Ovary (tissue), 3 donors: Measurements from ENCODE around the gene FBXW7.

Experiments used
- EP300 ChIP-seq: sonication (generic); formaldehyde crosslinking; IDR thresholded peaks from one replicate; pipeline ENCODE4 v1.6.1; 2017; ENCODE audit warnings: antibody characterized with exemption
- POLR2A ChIP-seq: fragments of 450-650 bp; IDR thresholded peaks from one replicate; pipeline ENCODE4 v1.6.1; 2017; ENCODE audit warnings: antibody characterized with exemption, mild to moderate bottlenecking, moderate library complexity
- TF ChIP-seq, protein P1 (sequence below), 3 donors: fragments of 450-650 bp in 2 of 3; fragments of 200-600 bp in 1 of 3; IDR thresholded peaks; one replicate each; pipeline versions ENCODE4 v1.5.1 to v1.8.0; 2016 to 2022; ENCODE audit warnings: antibody characterized with exemption in 3 of 3, mild to moderate bottlenecking in 1 of 3
- donor health status: DM: no; HTN: no; CAD: no.

DNA sequence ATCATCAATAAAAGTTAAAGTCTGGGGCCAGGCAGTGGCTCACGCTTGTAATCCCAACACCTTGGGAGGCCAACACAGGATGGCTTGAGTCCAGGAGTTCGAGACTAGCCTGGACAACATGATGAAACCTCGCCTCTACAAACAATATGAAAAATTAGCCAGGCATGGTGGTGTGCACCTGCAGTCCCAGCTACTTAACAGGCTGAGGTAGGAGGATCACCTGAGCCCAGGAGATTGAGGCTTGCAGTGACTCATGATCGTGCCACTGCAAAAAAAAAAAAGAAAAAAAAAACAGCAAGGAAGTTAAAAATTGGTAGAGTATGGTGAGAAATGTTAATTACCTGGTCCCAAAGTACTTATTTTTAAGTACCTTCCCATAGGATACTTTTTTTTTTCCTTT, 27.5 kb downstream of the FBXW7 start:
- TF ChIP-seq POLR2A (no peak), EP300 (no peak)
- TF ChIP-seq, protein P1, sequence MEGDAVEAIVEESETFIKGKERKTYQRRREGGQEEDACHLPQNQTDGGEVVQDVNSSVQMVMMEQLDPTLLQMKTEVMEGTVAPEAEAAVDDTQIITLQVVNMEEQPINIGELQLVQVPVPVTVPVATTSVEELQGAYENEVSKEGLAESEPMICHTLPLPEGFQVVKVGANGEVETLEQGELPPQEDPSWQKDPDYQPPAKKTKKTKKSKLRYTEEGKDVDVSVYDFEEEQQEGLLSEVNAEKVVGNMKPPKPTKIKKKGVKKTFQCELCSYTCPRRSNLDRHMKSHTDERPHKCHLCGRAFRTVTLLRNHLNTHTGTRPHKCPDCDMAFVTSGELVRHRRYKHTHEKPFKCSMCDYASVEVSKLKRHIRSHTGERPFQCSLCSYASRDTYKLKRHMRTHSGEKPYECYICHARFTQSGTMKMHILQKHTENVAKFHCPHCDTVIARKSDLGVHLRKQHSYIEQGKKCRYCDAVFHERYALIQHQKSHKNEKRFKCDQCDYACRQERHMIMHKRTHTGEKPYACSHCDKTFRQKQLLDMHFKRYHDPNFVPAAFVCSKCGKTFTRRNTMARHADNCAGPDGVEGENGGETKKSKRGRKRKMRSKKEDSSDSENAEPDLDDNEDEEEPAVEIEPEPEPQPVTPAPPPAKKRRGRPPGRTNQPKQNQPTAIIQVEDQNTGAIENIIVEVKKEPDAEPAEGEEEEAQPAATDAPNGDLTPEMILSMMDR (IDR thresholded peaks at IDR 0.05): no peak
